NOMO-1 (cell line): ENCODE measurements around the gene HIP1.
"Not testable (repeated sequence)": the region's sequence is repeated elsewhere in the genome, so short reads cannot be mapped to it uniquely, and the experiment has no call there.

ENCODE experiments used
- DNase-seq, 2 experiments: peaks; one replicate each; lab custom pipeline; 2025; ENCODE audit not compliant: unreplicated experiment in 2 of 2; lab: John Stamatoyannopoulos, UW

HIP1 gene

DNA sequence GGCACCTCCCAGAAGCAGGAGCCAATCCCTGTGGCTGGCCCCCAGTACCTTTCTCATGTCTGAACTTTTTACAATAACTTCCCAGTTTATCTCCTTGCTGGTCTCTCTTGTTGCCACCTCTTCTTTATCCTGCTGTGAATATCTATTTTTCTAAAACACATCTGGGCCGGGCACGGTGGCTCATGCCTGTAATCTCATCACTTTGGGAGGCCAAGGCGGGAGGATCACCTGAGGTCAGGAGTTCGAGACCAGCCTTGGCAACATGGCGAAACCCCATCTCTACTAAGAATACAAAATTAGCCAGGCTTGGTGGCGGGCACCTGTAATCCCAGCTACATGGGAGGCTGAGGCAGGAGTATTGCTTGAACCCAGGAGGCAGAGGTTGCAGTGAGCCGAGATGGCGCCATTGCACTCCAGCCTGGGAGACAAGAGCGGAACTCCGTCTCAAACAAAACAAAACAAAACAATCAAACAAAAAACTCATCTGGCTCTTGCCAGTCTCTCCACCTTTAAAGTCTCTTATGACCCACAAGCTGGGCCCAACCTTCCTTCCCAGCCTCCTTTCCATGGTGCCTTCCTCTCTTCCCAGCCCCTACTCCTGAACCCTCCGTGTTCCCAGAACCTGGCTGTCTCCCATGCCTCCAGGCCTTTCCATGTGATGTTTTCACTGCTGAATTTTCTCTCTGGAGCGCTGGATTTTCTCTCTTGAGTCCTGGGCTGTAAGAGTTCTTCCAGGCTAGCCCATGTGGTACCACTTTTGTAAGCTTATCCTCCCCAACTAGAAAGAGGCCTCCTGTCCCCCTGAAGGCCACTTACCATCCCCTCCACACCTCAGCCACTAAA is 51.3 kb downstream of the HIP1 start:
- no peak for DNase-seq

DNA sequence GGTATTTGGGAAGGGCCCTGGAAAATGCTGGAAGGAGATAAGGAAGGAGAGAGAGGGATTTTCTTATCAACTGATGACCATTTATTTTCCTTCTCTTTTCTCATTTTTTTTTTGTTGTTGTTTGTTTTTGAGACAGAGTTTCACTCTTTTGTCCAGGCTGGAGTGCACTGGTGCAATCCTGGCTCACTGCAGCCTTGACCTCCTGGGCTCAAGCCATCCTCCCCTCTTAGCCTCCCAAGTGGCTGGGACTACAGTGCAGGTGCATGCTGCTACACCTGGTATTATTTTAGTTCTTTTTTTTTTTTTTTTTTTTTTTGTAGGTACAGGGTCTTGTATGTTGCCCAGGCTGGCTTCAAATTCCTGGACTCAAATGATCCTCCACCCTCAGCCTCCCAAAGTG is 52.2 kb downstream of the HIP1 start:
- no peak for DNase-seq

DNA sequence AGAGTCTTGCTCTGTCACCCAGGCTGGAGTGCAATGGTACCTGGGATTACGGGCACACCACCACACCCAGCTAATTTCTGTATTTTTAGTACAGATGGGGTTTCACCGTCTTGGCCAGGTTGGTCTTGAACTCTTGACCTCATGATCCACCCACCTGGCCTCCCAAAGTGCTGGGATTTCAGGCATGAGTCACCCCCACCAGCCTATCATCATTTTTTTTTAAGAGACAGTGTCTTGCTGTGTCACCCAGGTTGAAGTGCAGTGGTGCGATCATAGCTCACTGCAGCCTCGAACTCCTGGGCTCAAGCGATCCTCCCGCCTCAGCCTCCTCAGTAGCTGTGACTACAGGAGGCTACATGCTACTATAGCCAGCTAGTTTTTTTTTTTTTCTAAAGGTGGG is 56.7 kb downstream of the HIP1 start:
- DNase-seq, result not testable (repeated sequence)

DNA sequence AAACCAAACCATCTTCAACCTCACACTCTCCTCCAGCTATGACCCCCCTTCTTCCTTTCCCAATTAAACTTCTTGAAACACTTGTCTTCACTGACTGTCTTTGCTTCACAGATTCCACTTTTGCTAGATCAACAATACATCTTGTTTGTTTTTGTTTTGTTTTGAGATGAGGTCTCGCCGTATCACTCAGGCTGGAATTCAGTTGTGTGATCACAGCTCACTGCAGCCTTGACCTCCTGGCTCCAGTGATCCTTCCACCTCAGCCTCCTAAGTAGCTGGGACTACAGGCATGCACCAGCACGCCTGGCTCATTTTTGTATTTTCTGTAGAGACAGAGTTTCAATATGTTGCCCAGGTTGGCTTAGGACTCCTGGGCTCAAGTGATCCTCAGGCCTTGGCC is 59.7 kb downstream of the HIP1 start:
- DNase-seq, result no peak

DNA sequence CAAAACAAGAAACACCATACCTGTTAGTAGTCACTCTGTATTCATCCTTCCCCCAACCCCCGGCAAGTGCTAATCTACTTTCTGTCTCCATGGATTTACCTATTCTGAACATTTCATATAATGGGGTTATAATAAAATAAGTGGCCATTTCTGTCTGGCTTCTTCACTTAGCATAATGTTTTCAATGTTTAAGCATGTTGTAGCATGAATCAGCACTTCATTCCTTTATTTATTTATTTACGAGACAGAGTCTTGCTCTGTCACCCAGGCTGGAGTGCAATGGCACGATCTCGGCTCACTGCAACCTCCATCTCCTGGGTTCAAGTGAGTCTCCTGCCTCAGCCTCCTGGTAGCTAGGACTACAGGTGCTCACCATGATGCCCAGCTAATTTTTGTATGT is 69.2 kb downstream of the HIP1 start:
- no peak for DNase-seq

DNA sequence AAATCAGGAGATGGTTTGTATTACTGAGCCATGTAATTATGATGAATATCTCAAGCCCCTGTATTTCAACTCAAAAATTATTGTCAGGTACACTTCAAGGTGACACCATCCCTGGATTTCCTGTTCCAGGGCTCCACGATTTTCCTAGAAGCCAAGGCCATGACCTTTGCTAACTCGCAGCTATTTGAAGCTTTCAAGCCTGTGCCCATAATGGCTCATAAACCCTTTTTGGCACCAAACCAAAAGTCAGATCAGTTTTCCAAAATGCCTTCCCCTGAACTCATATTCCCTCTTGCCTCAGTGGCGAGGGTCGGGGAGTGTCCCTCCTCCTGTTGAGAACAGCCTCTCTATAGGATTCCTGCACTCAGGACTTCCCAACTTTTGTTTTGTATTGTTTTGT is 70.8 kb downstream of the HIP1 start:
- DNase-seq, result no peak

DNA sequence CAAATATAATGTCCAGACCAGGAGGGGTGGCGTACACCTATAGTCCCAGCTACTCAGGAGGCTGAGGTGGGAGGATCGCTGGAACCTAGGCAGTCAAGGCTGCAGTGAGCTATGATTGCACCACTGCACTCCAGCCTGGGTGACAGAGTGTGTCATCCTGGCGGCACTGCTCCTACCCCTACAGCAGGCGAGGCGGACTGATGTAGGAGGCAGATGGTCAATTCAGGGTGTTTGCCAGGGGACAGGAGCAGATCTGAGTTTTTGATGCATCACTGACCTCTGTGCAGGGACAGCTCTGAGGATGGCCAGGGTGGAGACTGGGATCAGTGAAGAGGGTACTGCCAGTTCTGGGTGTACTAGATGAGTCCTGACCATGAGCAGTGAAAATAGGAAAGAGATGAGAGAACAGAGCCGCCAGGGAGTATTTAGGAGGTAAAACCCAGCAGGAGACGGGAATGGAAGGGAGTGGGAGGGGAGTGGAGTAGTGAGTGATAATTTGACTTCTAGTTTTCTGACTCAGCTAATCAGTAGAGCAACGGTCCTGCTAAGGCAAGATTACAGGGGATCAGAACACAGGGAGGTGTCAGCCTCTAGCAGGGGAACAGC is 75.3 kb downstream of the HIP1 start:
- DNase-seq, result no peak

DNA sequence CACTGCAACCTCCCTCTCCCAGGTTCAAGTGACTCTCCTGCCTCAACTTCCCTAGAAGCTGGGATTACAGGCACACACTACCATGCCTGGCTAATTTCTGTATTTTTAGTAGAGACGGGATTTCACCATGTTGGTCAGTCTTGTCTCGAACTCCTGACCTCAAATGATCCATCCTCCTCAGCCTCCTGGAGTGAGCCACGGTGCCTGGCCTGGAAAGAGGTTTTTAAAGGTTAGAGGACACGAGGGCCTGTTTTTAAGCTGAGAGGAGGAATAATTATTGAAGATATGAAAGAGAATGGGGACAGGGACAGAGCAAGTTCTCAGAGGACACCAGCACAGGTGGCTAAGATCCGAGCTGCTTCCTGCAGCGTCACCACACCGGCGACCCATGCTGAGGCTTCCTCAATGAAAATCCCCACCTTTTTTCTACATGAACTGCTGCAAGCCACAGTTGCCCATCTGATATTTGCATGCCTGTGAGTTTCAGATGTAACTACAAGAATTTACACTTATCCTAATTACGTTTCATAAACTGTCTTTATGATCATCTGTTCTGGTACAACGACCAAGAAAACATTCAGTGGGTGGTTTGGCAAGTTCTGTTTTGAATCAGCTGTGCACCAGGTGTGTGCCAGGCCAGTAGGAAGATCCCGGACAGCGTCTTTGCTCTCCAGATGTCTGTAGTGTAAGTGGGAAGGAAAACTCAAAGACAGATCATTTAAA is 76.0 kb downstream of the HIP1 start:
- DNase-seq, result no peak

DNA sequence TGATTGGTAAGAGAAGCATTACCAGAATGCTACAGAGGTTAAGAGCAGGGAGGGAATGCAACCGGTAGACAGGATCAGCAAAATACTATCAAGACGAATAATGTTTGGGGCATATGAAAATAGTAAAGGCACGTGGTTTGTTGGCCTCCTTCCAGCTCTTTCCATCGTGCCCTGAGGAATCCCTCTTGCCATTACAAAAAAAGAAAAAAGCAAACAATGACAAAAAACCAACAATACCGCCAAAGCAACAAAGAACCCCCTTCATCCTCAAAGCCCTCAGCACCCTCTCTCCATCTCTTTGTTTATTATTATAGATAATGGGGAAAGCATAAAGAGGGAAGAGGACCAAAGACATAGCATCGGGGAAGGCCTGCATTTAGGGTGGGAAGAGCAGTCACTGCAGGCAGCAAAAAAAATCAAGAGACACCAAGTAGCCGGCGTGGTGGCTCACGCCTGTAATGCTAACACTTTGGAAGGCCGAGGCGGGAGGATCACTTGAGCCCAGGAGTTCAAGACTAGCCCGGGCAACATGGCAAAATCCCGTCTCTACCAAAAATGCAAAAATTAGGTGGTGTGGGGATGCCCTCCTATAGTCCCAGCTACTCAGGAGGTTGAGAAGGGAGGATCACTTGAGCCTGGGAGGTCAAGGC is 78.0 kb downstream of the HIP1 start:
- DNase-seq, result no peak

DNA sequence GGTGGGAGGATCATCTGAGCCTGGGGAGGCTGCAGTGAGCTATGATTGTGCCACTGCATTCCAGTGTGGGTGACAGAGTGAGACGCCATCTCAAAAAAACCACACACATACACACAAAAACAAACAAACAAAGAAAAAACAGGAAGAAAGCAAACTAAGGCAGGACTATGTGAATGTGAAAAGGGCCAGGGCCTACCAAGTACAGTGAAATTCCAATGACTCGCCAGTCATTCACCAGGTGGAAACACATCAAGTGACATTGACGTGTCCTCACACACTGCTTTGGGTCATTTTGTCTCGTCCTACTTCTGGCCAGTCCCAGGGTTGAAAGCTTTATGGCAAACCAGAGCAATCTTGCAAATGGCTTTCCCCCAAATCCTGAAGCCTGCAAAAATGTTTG is 79.9 kb downstream of the HIP1 start:
- no peak for DNase-seq

DNA sequence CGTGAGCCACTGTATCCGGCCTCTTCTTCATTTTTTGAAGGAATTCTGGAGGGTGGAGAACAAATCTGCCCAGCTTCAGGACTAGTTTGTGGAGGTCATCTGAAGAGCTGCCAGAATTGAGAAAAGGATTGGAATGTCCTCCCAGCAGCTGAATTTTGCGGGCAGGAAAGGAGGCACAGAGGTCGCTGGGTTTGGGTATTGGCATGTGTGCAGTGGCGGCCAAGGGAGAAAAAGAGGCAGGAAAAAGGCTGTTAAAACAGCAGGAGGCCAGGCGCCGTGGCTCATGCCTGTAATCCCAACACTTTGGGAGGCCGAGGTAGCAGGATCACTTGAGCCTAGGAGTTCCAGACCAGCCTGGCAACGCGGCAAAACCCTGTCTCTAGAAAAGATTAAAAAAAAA is 80.4 kb downstream of the HIP1 start:
- DNase-seq, result no peak

DNA sequence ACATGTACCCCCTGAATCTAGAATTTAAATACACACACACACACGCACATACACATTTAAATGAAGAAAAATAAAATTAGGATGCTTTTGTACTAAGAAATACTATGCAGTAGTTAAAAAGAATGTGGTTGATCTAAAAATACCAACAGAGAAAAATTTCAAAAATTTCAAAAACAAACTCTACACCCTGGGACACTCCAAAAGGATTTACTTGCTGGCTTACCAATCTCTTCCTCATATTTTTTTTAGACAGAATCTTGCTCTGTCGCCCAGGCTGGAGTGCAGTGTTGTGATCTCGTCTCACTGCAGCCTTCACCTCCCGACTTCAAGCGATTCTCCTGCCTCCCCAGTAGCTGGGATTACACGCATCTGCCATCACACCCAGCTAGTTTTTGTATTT is 80.9 kb downstream of the HIP1 start:
- no peak for DNase-seq

DNA sequence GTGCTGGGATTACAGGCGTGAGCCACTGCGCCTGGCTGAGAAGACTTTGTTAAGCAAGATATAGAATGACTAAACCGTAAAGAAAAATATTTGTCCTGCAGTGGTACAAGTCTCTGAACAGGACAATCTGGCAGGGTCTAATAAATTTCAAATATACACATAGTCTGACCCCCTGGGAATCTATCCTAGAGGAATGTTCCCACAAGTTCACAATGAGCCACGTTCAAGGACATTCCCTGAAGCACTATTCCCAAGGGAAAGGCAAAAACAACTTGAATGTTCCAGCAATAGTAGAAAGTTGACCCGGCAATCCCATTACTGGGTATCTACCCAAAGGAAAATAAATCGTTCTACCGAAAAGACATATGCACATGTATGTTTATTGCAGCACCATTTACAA is 82.0 kb downstream of the HIP1 start:
- no peak for DNase-seq

DNA sequence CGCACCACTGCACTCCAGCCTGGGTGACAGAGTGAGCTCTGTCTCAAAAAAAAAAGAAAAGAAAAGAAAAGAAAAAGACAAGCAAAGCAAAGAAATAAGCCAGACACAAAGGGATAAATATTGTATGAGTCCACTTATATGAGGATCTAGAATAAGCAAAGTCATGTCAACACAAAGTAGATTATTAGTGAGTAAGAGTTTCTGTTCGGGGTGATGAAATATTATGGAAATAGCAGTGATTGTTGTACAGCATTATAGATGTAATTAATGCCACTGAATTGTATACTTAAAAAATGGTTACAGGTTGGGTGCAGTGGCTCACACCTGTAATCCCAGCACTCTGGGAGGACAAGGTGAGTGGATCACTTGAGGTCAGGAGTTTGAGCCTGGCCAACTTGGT is 83.2 kb downstream of the HIP1 start:
- DNase-seq, result no peak

DNA sequence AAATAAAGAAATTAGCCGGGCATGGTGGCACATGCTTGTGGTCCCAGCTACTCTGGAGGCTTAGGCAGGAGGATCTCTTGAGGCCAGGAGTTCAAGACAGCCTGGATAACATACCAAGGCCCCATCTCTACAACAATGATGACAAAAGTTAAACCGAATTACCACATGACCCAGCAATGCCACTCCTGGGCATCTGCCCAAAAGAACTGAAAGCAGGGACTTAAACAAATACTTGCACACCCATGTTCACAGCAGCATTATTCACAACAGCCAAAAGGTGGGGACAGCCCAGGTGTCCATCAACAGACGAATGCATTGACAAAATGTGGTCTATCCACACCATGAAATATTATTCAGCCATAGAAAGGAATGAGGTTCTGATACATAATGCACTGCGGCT is 83.9 kb downstream of the HIP1 start:
- DNase-seq, result no peak

DNA sequence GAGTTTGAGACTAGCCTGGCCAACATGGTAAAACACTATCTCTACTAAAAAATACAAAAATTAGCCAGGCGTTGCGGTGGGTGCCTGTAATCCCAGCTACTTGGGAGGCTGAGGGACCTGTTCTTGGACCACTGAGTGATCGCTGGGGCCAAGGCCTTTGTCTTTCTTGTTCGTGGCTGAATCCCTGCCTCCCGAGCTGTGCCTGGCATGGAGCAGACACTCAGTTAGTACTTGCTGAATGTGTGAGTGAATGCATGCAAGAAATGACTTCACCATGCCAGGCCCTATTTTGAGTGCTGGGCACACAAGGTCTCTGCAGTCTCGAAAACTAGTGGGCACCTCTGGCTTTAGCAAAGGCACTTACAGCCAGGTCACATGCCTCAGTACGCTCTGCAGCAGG is 85.1 kb downstream of the HIP1 start:
- no peak for DNase-seq

DNA sequence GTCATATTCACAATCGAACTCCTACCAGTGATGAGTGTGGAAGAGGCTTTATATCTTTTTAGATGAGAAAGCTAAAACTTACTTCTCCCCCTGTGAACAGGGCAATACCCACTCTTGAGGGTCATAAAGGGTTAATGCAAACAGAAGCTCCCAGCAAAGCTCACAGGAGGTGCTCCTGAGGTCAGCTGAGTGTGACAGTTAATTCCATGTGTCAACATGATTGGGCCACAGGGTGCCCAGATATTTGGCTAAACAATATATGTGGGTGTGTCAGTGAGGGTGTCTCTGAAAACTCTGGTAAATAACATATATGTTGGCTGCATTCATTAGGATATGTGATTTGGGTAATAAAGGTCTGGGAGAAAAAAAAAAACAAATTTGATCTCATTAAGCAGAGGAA is 86.0 kb downstream of the HIP1 start:
- DNase-seq, result no peak

DNA sequence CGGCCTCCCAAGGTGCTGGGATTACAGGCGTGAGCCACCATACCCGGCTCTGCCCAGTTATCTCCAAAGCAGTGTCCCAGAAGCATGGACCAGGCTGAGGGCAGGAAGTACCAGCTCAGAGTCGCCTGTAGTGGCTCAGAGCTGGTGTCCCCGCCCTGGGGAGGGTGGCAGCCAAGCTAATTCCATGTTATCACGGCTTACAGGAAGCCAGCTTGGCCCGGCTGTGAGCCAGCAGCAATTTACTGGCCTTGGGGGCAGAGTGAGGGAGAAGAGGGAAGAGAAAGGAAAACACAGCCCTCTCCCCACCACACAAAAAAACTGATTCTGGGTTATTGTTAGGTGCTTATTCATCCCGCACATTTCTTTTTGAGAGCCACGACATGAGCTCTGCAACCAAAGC is 88.1 kb downstream of the HIP1 start:
- DNase-seq, result no peak

DNA sequence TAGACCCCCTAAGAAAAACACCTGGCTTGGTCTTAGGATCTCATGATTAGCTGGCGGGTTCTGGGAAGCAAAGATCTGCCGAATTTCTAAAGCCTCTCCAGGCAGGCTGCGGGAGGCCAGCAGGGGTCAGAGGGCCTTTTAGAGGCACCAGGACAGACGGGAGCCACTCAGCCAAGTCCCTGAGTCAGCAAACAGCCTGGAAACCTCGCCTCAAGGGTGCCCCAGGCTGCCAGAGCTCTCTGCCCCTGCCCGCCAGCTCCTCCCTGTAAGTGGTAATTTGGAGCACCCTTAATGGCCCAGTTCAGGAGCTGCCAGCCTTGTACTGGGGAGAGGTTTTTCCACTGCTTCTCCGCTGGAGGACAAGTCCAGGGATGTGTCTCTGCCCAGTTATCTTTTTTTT is 88.7 kb downstream of the HIP1 start:
- no peak for DNase-seq

DNA sequence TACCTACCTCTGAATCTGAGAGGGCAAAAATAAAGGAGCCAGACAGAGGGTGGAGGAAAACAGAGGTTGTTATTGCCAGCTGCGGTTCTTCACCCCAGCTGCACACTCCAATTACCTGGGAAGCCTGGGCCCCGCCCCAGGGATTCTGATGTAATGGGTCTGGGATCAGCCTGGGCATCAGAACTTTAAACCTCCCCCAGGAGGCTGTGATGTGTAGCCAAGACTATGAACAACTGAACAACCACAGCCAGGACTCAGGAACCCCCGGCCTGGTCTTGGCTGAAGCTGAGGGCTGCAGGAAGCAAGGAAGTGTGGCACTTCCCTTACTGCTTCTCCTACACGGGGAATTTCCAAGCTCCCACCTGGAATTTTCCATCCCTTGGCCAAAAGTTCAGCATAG is 89.3 kb downstream of the HIP1 start:
- no peak for DNase-seq

DNA sequence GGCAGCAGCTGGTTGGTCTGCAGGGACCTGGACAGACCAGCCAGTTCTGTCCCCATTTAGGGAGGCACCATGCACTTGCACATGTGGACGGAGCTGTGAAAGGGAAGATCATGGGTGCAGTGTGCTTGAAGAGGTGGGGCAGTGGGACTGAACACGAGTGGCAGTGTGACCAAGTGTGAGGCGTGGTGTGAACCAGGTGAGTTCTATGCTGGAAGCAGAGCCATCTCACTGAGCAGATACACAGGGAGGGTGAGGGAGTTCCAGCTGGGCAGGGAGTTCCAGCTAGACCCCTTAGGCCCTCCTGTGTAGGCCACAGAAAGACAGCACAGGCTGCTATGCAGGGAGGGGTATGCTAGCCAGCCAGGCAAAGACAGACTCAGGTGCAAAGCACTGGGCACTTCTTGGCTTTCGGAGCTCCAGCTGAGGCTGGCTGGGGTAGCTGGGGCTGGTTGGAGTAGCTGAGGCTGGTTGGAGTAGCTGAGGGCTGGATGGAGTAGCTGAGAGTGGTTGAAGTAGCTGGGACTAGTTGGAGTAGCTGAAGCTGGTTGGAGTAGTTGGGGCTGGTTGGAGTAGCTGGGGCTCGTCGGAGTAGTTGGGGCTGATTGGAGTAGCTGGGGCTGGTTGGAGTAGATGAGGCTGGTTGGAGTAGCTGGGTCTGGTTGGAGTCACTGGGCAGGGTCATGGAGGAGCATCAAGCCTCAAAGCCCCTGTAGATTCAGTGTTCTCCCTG is 90.9 kb downstream of the HIP1 start:
- DNase-seq, result no peak
